ENCODE results near the gene ENDOU. TPM values are rescaled to one million over a fixed set of nuclear protein-coding genes. Genes with fewer than 3 reads are reported as not detected.

ENDOU gene
- total RNA-seq, 1 donor from 2014 or later: not detected

- TF ChIP-seq, protein P1, sequence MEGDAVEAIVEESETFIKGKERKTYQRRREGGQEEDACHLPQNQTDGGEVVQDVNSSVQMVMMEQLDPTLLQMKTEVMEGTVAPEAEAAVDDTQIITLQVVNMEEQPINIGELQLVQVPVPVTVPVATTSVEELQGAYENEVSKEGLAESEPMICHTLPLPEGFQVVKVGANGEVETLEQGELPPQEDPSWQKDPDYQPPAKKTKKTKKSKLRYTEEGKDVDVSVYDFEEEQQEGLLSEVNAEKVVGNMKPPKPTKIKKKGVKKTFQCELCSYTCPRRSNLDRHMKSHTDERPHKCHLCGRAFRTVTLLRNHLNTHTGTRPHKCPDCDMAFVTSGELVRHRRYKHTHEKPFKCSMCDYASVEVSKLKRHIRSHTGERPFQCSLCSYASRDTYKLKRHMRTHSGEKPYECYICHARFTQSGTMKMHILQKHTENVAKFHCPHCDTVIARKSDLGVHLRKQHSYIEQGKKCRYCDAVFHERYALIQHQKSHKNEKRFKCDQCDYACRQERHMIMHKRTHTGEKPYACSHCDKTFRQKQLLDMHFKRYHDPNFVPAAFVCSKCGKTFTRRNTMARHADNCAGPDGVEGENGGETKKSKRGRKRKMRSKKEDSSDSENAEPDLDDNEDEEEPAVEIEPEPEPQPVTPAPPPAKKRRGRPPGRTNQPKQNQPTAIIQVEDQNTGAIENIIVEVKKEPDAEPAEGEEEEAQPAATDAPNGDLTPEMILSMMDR (IDR thresholded peaks at IDR 0.05): no peak
- Histone ChIP-seq H3K27me3 (no peaks in the 10 kb centered on the region), H3K4me1 (peaks cover 15 to 22% of the 10 kb centered on the region in 2 donors), H3K4me3 (no peak overlapping the region), H3K27ac (no peak overlapping the region), H3K9me3 (no peaks in the 10 kb centered on the region), H3K36me3 (no peaks in the 10 kb centered on the region)
- intact Hi-C loops (cut with DNase I): no loop called here
- DNase-seq (ENCODE audit: low spot score in 2 of 2): no peak
These were observed 6.4 kb upstream of the ENDOU start for GRCh38 chr12:47731723-47732122.

DNA sequence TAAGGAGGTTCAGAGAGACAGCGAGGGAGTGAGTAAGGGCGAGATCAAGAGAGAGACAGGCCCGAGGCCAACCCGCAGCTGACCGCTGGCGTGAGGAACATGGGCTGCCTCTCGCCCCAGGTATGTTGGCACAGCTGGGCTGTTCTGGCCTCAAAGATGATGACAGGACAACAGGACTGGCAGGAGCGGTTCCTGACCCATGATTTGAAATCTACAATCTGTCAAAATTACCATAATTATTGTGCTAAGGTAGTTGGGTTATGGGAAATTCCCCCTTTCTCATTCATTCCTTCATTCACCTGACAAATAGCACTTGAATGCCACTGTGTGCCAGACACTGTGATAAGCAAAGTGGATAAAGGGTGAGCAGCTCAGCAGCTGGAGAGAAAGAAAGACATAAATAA, 5.1 kb upstream of the ENDOU start:
- Histone ChIP-seq H3K4me1 (peaks cover 1 to 8% of the 10 kb centered on the region in 2 donors), H3K9me3 (no peaks in the 10 kb centered on the region), H3K27ac (no peak overlapping the region), H3K4me3 (no peak overlapping the region), H3K36me3 (no peaks in the 10 kb centered on the region), H3K27me3 (no peaks in the 10 kb centered on the region)
- DNase-seq (ENCODE audit: low spot score in 2 of 2): no peak
- TF ChIP-seq, protein P1 (IDR thresholded peaks at IDR 0.05): no peak
- intact Hi-C loops (cut with DNase I): no loop called here

DNA sequence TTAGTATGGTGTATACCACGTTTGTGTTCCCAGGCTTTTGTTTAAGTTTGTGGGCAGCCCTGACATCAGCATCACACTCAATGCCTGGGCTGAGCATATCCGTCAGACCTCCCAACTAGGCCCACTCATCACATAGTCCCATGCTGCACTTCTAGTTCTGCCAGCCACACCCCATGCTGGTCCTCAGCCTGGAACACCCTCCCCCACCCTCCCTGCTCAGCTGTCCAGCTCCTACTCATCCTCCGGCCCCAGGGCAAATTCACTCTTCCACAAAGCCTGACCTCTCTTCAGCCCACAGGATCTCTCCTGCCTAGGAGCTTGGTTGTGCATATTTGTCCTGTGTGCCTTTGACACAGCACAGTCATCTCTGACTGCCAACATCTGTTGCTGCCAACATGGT, 3.9 kb upstream of the ENDOU start:
- Histone ChIP-seq H3K4me1 (no peaks in the 10 kb centered on the region), H3K4me3 (no peak overlapping the region), H3K27ac (no peak overlapping the region), H3K27me3 (no peaks in the 10 kb centered on the region), H3K9me3 (no peaks in the 10 kb centered on the region), H3K36me3 (no peaks in the 10 kb centered on the region)
- no peak for DNase-seq (ENCODE audit: low spot score in 2 of 2)
- TF ChIP-seq, protein P1 (IDR thresholded peaks at IDR 0.05): no peak
- intact Hi-C loops (cut with DNase I): no loop called here

DNA sequence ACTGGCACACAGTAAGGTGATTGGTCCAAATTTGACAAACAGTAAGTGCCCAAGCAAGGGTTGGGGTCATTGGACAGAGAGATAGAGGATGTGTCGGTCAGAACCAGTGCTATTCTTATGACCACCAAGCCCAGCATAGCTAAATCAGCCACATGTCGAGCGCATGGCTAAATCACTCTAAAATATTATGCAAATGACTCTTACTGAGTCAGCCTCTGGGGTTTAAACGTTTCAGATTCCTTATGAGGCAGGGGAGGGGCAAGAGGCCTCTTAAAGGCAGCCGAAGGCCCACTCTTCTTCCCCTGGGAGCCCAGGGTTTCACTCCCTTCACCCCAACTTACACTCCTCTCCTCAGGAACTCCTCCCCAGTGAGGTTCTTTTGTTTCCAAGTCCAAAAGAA, 603 bp upstream of the ENDOU start:
- Histone ChIP-seq H3K36me3 (no peaks in the 10 kb centered on the region), H3K4me3 (no peak overlapping the region), H3K4me1 (peaks cover 0 to 9% of the 10 kb centered on the region in 2 donors), H3K9me3 (no peaks in the 10 kb centered on the region), H3K27me3 (no peaks in the 10 kb centered on the region), H3K27ac (no peak overlapping the region)
- intact Hi-C loops (cut with DNase I): no loop called here
- TF ChIP-seq, protein P1 (IDR thresholded peaks at IDR 0.05): no peak
- no peak for DNase-seq (ENCODE audit: low spot score in 2 of 2)

- Histone ChIP-seq H3K9me3 (no peaks in the 10 kb centered on the region), H3K36me3 (no peaks in the 10 kb centered on the region), H3K27me3 (no peaks in the 10 kb centered on the region), H3K4me3 (no peak overlapping the region), H3K27ac (no peak overlapping the region), H3K4me1 (peaks cover 3 to 15% of the 10 kb centered on the region in 2 donors)
- intact Hi-C loops (cut with DNase I): no loop called here
- DNase-seq (ENCODE audit: low spot score in 2 of 2): peak in 1 of 2 donors; percentile 54
- TF ChIP-seq, protein P1 (IDR thresholded peaks at IDR 0.05): no peak
These were observed 2.2 kb downstream of the ENDOU start for GRCh38 chr12:47722941-47723631.
